DND-41 (cell line): ENCODE results near the gene P3H4.

Source experiments
- CTCF ChIP-seq: IDR thresholded peaks from 2 replicates; pipeline ENCODE4 v1.5.1; 2012; ENCODE audit warnings: borderline replicate concordance, low read length, moderate library complexity, mild to moderate bottlenecking; ENCODE audit not compliant: poor library complexity, severe bottlenecking; ENCODE audit errors: extremely low read depth
- EZH2 ChIP-seq: IDR thresholded peaks from 3 replicates; pipeline ENCODE4 v1.6.1; 2012; ENCODE audit warnings: borderline replicate concordance, low read depth, mild to moderate bottlenecking, moderate library complexity, low read length, inconsistent platforms; ENCODE audit not compliant: severe bottlenecking

GRCh38 chr17:41844971-41845370, 33.2 kb upstream of the P3H4 start:
- no peak for TF ChIP-seq CTCF
- no peak for TF ChIP-seq EZH2
